Measurements from ENCODE around the gene ZDHHC18. TPM values are rescaled to one million over a fixed set of nuclear protein-coding genes. Genes with fewer than 3 reads are reported as not detected.

ZDHHC18 gene
- total RNA-seq, 6 experiments from 2014 or later, result 19.2 to 31.6 (median 23.8) TPM

GRCh38 chr1:26888231-26888630 lies 61.7 kb downstream of the ZDHHC18 start:
- TF ChIP-seq CTCF (IDR thresholded peaks at IDR 0.05), result no peak
- Mint-ChIP-seq H3K9me3 (no peaks in the 10 kb centered on the region), H3K36me3 (ENCODE audit: low read depth) (peaks cover 43% of the 10 kb centered on the region), H3K4me3 (peak overlapping the region; percentile 91), H3K27ac (peak overlapping the region; percentile 93), H3K27me3 (ENCODE audit: insufficient read depth) (no peaks in the 10 kb centered on the region; the same call in none of the 2 replicates), H3K4me1 (ENCODE audit: low read depth) (peaks cover 24% of the 10 kb centered on the region)
- no peak for DNase-seq

DNA sequence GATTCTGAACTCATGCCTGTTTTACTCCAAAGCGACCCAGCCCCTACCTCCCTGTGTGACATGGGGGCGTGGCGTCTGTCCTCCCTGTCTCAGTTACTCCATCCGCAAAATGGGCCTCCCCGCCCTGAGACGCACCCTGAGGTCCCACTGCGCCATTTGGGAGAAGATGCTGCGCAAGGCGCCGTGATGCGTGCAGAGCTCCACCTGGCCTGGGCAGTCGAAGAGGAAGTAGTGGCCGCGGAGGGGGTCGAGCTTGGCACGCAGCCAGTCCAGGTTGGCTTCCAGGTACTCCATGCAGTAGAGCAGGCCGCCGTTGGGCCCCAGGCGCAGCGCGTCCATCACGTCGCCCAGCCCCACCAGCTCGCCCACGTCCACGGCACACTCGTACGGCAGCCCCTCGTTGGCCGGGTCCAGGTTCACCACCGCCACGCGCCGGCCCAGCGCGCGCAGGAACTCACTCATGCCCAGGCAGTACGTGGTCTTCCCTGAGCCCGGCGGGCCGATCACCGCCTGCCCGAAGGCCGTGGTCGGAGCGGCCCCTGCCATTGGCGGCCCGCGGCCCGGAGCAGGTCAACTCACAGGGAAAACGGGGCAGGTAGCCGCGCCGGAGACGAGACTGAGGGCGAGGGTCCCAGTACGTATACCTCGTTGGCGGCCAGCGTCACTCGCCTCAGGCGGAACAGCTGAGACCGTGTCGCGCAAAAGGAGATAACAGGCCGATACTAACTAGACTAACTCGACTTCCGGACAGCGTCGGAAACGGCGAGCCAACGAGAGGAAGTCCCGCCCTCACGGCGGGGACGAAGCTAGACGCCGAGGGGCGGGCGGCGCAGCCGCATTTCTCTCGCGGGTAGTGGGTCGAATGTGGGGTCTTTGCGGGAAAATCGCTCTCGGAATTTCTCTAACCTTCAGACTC lies 63.3 kb downstream of the ZDHHC18 start, which contains the start of gene GPN2:
Gene GPN2 (minus strand): TSS at position 733 of the 916 bp plus-strand sequence. CDS start 187 bp downstream, at position 546.
- Mint-ChIP-seq H3K27me3 (ENCODE audit: insufficient read depth) (no peaks in the 10 kb centered on the region; the same call in 1 of the 2 replicates), H3K27ac (peak within 1 kb of the TSS; percentile 93), H3K4me3 (peak within 1 kb of the TSS; percentile 91), H3K36me3 (ENCODE audit: low read depth) (peaks cover 44% of the 10 kb centered on the region), H3K4me1 (ENCODE audit: low read depth) (peaks cover 24% of the 10 kb centered on the region), H3K9me3 (no peaks in the 10 kb centered on the region)
- no peak for TF ChIP-seq CTCF (IDR thresholded peaks at IDR 0.05)
- DNase-seq, result peak; percentile 60

DNA sequence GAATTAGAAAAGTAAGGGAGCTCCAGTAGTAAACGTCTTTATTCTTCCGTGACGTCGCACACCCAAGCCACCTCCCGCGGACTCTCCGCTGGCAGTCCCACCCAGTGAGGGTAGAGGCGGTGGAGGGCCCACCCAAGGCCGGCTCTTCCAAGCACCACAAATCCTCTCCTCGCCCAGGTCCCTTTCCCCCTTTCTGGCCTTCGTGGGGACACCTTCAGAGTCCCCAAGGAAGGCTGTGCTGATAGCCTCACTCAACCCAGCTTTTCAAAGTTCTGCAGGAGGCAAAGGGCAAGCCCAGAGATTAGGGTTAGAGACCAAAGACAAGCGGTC lies 63.9 kb downstream of the ZDHHC18 start:
- Mint-ChIP-seq H3K4me3 (peak overlapping the region; percentile 91), H3K27me3 (ENCODE audit: insufficient read depth) (no peaks in the 10 kb centered on the region; the same call in 1 of the 2 replicates), H3K4me1 (ENCODE audit: low read depth) (peaks cover 24% of the 10 kb centered on the region), H3K36me3 (ENCODE audit: low read depth) (peaks cover 41% of the 10 kb centered on the region), H3K27ac (peak overlapping the region; percentile 93), H3K9me3 (no peaks in the 10 kb centered on the region)
- TF ChIP-seq CTCF (IDR thresholded peaks at IDR 0.05), result no peak
- DNase-seq, result no peak

GRCh38 chr1:26894263-26894662 lies 67.8 kb downstream of the ZDHHC18 start:
- Mint-ChIP-seq H3K36me3 (ENCODE audit: low read depth) (peaks cover 35% of the 10 kb centered on the region), H3K4me3 (no peak overlapping the region), H3K9me3 (no peaks in the 10 kb centered on the region), H3K27me3 (ENCODE audit: insufficient read depth) (no peaks in the 10 kb centered on the region; the same call in 1 of the 2 replicates), H3K27ac (no peak overlapping the region), H3K4me1 (ENCODE audit: low read depth) (peaks cover 18% of the 10 kb centered on the region)
- TF ChIP-seq CTCF (IDR thresholded peaks at IDR 0.05), result no peak
- no peak for DNase-seq

DNA sequence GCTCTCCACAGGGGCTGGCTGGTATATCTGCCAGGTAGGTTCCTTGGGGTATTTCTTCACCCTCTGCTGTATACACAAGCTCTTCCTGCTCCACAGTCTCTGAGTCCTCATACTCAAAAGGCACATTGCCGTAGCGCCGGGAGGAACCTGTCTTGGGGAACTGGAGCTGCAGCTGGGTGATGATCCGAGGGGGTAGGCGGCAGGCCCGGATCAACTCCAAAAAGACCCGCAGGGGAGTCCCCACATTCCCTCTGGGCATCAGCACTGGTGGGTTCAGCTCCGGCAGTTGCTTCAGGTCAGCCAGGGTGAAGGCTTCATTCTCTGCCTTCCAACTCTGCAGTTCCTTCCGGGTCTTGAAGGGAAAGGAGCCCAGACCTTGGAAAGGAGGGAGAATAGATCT lies 70.9 kb downstream of the ZDHHC18 start:
- no peak for DNase-seq
- Mint-ChIP-seq H3K36me3 (ENCODE audit: low read depth) (peaks cover 37% of the 10 kb centered on the region), H3K27ac (no peak overlapping the region), H3K27me3 (ENCODE audit: insufficient read depth) (no peaks in the 10 kb centered on the region; the same call in 1 of the 2 replicates), H3K4me1 (ENCODE audit: low read depth) (peaks cover 26% of the 10 kb centered on the region), H3K9me3 (no peaks in the 10 kb centered on the region), H3K4me3 (no peak overlapping the region)
- TF ChIP-seq CTCF (IDR thresholded peaks at IDR 0.05), result no peak
